Nephron (organoid): ENCODE measurements around the gene CEP85L.

Experiments
- H3K27ac Mint-ChIP-seq, 3 experiments: 2 replicates each; pipeline ENCODE4 v1.8.0; 2020; ENCODE audit warnings: mixed read lengths in 3 of 3, mild to moderate bottlenecking in 2 of 3, moderate library complexity in 1 of 3
- H3K27me3 Mint-ChIP-seq: 2 replicates; pipeline ENCODE4 v1.8.0; 2021; ENCODE audit warnings: low read depth, mild to moderate bottlenecking, moderate library complexity, mixed read lengths
- H3K36me3 Mint-ChIP-seq: 2 replicates; pipeline ENCODE4 v1.8.0; 2020; ENCODE audit warnings: low read depth, mixed read lengths
- H3K4me1 Mint-ChIP-seq: 2 replicates; pipeline ENCODE4 v1.8.0; 2020; ENCODE audit warnings: mixed read lengths
- H3K4me3 Mint-ChIP-seq, 3 experiments: 2 replicates each; pipeline ENCODE4 v1.8.0; 2020; ENCODE audit warnings: mild to moderate bottlenecking in 3 of 3, mixed read lengths in 3 of 3, moderate library complexity in 2 of 3
- H3K9me3 Mint-ChIP-seq: 2 replicates; pipeline ENCODE4 v1.8.0; 2020; ENCODE audit warnings: mixed read lengths
- CTCF ChIP-seq, 3 experiments: fragments of 200-600 bp; sonication (generic); IDR thresholded peaks; one replicate each; pipeline ENCODE4 v1.5.0; 2021; ENCODE audit warnings: antibody characterized with exemption in 3 of 3; ENCODE audit not compliant: unreplicated experiment in 3 of 3

Gene CEP85L

GRCh38 chr6:118602300-118602699 lies 49.1 kb downstream of the CEP85L start:
- no peak for TF ChIP-seq CTCF (IDR thresholded peaks at IDR 0.05; ENCODE audit: unreplicated experiment in 3 of 3)
- Mint-ChIP-seq H3K9me3 (peaks cover 13% of the 10 kb centered on the region), H3K27ac (no peak overlapping the region), H3K27me3 (no peaks in the 10 kb centered on the region), H3K36me3 (peaks cover 25% of the 10 kb centered on the region), H3K4me1 (no peaks in the 10 kb centered on the region), H3K4me3 (no peak overlapping the region)

- H3K9me3 Mint-ChIP-seq: no peaks in the 10 kb centered on the region
- no peak for TF ChIP-seq CTCF (IDR thresholded peaks at IDR 0.05; ENCODE audit: unreplicated experiment in 3 of 3)
- peaks cover 5% of the 10 kb centered on the region for H3K36me3 Mint-ChIP-seq
- H3K27me3 Mint-ChIP-seq: no peaks in the 10 kb centered on the region
- H3K4me1 Mint-ChIP-seq: no peaks in the 10 kb centered on the region
- no peak overlapping the region for H3K27ac Mint-ChIP-seq
- no peak overlapping the region for H3K4me3 Mint-ChIP-seq
Observed at GRCh38 chr6:118598324-118598723, 53.1 kb downstream of the CEP85L start.

- Mint-ChIP-seq H3K4me3 (no peak overlapping the region), H3K36me3 (peaks cover 4% of the 10 kb centered on the region), H3K4me1 (no peaks in the 10 kb centered on the region), H3K27me3 (no peaks in the 10 kb centered on the region), H3K27ac (no peak overlapping the region), H3K9me3 (no peaks in the 10 kb centered on the region)
- TF ChIP-seq CTCF (IDR thresholded peaks at IDR 0.05; ENCODE audit: unreplicated experiment in 3 of 3): no peak
Observed at GRCh38 chr6:118597636-118598035, 53.8 kb downstream of the CEP85L start.

- Mint-ChIP-seq H3K4me3 (no peak overlapping the region), H3K9me3 (no peaks in the 10 kb centered on the region), H3K4me1 (peaks cover 3% of the 10 kb centered on the region), H3K27ac (no peak overlapping the region), H3K27me3 (no peaks in the 10 kb centered on the region), H3K36me3 (peaks cover 4% of the 10 kb centered on the region)
- TF ChIP-seq CTCF (IDR thresholded peaks at IDR 0.05; ENCODE audit: unreplicated experiment in 3 of 3): no peak
Observed at GRCh38 chr6:118596774-118597320, 54.5 kb downstream of the CEP85L start.

- Mint-ChIP-seq H3K4me3 (no peak overlapping the region), H3K27me3 (no peaks in the 10 kb centered on the region), H3K4me1 (peaks cover 20% of the 10 kb centered on the region), H3K36me3 (peaks cover 4% of the 10 kb centered on the region), H3K27ac (no peak overlapping the region), H3K9me3 (no peaks in the 10 kb centered on the region)
- TF ChIP-seq CTCF (IDR thresholded peaks at IDR 0.05; ENCODE audit: unreplicated experiment in 3 of 3): no peak
Observed at GRCh38 chr6:118594877-118595276, 56.5 kb downstream of the CEP85L start.

GRCh38 chr6:118591897-118592296 lies 59.5 kb downstream of the CEP85L start:
- no peak for TF ChIP-seq CTCF (IDR thresholded peaks at IDR 0.05; ENCODE audit: unreplicated experiment in 3 of 3)
- Mint-ChIP-seq H3K4me3 (no peak overlapping the region), H3K9me3 (no peaks in the 10 kb centered on the region)

More at GRCh38 chr6:118591897-118592296, 59.5 kb downstream of the CEP85L start:
- Mint-ChIP-seq H3K27ac (peak overlapping the region in 1 of 3 experiments; percentile 43), H3K27me3 (no peaks in the 10 kb centered on the region), H3K36me3 (peaks cover 1% of the 10 kb centered on the region), H3K4me1 (peaks cover 29% of the 10 kb centered on the region)
